ENCODE results near the gene LOXL3. TPM values are rescaled to one million over a fixed set of nuclear protein-coding genes. Genes with fewer than 3 reads are reported as not detected.

Gene LOXL3
- total and polyA plus RNA-seq, 4 donors, result 6.4 to 27.1 (median 17.9) TPM

GRCh38 chr2:74576863-74577229 is 23.1 kb upstream of the LOXL3 start:
- H3K27me3 ChIP-seq (ENCODE audit: control insufficient read depth in 1 of 2, insufficient read depth in 2 of 2, low read length in 1 of 2), result no peaks in the 10 kb centered on the region
- H3K4me3 ChIP-seq (ENCODE audit: low read length in 2 of 2), result no peak overlapping the region
- intact Hi-C loops (cut with DNase I), result no loop called here
- H3K27ac ChIP-seq (ENCODE audit: low read depth in 1 of 2, low read length in 2 of 2), result no peak overlapping the region
- DNase-seq (peak in 1 of 2 donors; percentile 64), ATAC-seq (ENCODE audit: low FRiP score) (peak; percentile 63)
- no peaks in the 10 kb centered on the region for H3K4me1 ChIP-seq (ENCODE audit: control insufficient read depth in 1 of 2, insufficient read depth in 2 of 2, low read length in 2 of 2)
- H3K36me3 ChIP-seq (ENCODE audit: control insufficient read depth in 1 of 2, insufficient read depth in 2 of 2, low read length in 1 of 2), result no peaks in the 10 kb centered on the region
- H3K9me3 ChIP-seq (ENCODE audit: control insufficient read depth, low read length), result no peaks in the 10 kb centered on the region
- WGBS, 2 donors, result 29 to 50% methylated on average over 1 of the region's 1 CpG

GRCh38 chr2:74576211-74576862 is 22.6 kb upstream of the LOXL3 start:
- intact Hi-C loops (cut with DNase I), result no loop called here
- no peaks in the 10 kb centered on the region for H3K27me3 ChIP-seq (ENCODE audit: control insufficient read depth in 1 of 2, insufficient read depth in 2 of 2, low read length in 1 of 2)
- H3K27ac ChIP-seq (ENCODE audit: low read depth in 1 of 2, low read length in 2 of 2), result no peak overlapping the region
- no peaks in the 10 kb centered on the region for H3K4me1 ChIP-seq (ENCODE audit: control insufficient read depth in 1 of 2, insufficient read depth in 2 of 2, low read length in 2 of 2)
- no peak overlapping the region for H3K4me3 ChIP-seq (ENCODE audit: low read length in 2 of 2)
- no peaks in the 10 kb centered on the region for H3K36me3 ChIP-seq (ENCODE audit: control insufficient read depth in 1 of 2, insufficient read depth in 2 of 2, low read length in 1 of 2)
- H3K9me3 ChIP-seq (ENCODE audit: control insufficient read depth, low read length), result no peaks in the 10 kb centered on the region
- ATAC-seq (ENCODE audit: low FRiP score), result no peak
- no peak for DNase-seq
- 71 to 73% methylated on average over 7 of the region's 7 CpGs for WGBS, 2 donors

GRCh38 chr2:74575320-74575719 is 21.6 kb upstream of the LOXL3 start:
- H3K36me3 ChIP-seq (ENCODE audit: control insufficient read depth in 1 of 2, insufficient read depth in 2 of 2, low read length in 1 of 2), result no peaks in the 10 kb centered on the region
- H3K4me1 ChIP-seq (ENCODE audit: control insufficient read depth in 1 of 2, insufficient read depth in 2 of 2, low read length in 2 of 2), result no peaks in the 10 kb centered on the region
- H3K4me3 ChIP-seq (ENCODE audit: low read length in 2 of 2), result no peak overlapping the region
- WGBS, 2 donors, result 89% methylated on average over 4 of the region's 4 CpGs
- H3K27me3 ChIP-seq (ENCODE audit: control insufficient read depth in 1 of 2, insufficient read depth in 2 of 2, low read length in 1 of 2), result no peaks in the 10 kb centered on the region
- intact Hi-C loops (cut with DNase I), result no loop called here
- no peak for DNase-seq
- no peaks in the 10 kb centered on the region for H3K9me3 ChIP-seq (ENCODE audit: control insufficient read depth, low read length)
- no peak for ATAC-seq (ENCODE audit: low FRiP score)
- H3K27ac ChIP-seq (ENCODE audit: low read depth in 1 of 2, low read length in 2 of 2), result no peak overlapping the region

GRCh38 chr2:74573747-74574562 is 20.2 kb upstream of the LOXL3 start:
- Histone ChIP-seq H3K4me3 (ENCODE audit: low read length in 2 of 2) (no peak overlapping the region), H3K4me1 (ENCODE audit: control insufficient read depth in 1 of 2, insufficient read depth in 2 of 2, low read length in 2 of 2) (no peaks in the 10 kb centered on the region), H3K27ac (ENCODE audit: low read depth in 1 of 2, low read length in 2 of 2) (no peak overlapping the region), H3K27me3 (ENCODE audit: control insufficient read depth in 1 of 2, insufficient read depth in 2 of 2, low read length in 1 of 2) (no peaks in the 10 kb centered on the region), H3K36me3 (ENCODE audit: control insufficient read depth in 1 of 2, insufficient read depth in 2 of 2, low read length in 1 of 2) (no peaks in the 10 kb centered on the region), H3K9me3 (ENCODE audit: control insufficient read depth, low read length) (no peaks in the 10 kb centered on the region)
- ATAC-seq (ENCODE audit: low FRiP score) (no peak), DNase-seq (no peak)
- intact Hi-C loops (cut with DNase I), result no loop called here
- WGBS, 2 donors, result 56 to 60% methylated on average over 7 of the region's 7 CpGs

GRCh38 chr2:74572178-74572925 is 18.6 kb upstream of the LOXL3 start:
- Histone ChIP-seq H3K27me3 (ENCODE audit: control insufficient read depth in 1 of 2, insufficient read depth in 2 of 2, low read length in 1 of 2) (no peaks in the 10 kb centered on the region), H3K9me3 (ENCODE audit: control insufficient read depth, low read length) (no peaks in the 10 kb centered on the region), H3K36me3 (ENCODE audit: control insufficient read depth in 1 of 2, insufficient read depth in 2 of 2, low read length in 1 of 2) (no peaks in the 10 kb centered on the region), H3K27ac (ENCODE audit: low read depth in 1 of 2, low read length in 2 of 2) (no peak overlapping the region), H3K4me3 (ENCODE audit: low read length in 2 of 2) (no peak overlapping the region), H3K4me1 (ENCODE audit: control insufficient read depth in 1 of 2, insufficient read depth in 2 of 2, low read length in 2 of 2) (no peaks in the 10 kb centered on the region)
- WGBS, 2 donors, result 69 to 71% methylated on average over 3 of the region's 3 CpGs
- ATAC-seq (ENCODE audit: low FRiP score), result no peak
- no peak for DNase-seq
- intact Hi-C loops (cut with DNase I), result no loop called here

- Histone ChIP-seq H3K36me3 (ENCODE audit: control insufficient read depth in 1 of 2, insufficient read depth in 2 of 2, low read length in 1 of 2) (no peaks in the 10 kb centered on the region), H3K27me3 (ENCODE audit: control insufficient read depth in 1 of 2, insufficient read depth in 2 of 2, low read length in 1 of 2) (no peaks in the 10 kb centered on the region), H3K9me3 (ENCODE audit: control insufficient read depth, low read length) (no peaks in the 10 kb centered on the region), H3K4me1 (ENCODE audit: control insufficient read depth in 1 of 2, insufficient read depth in 2 of 2, low read length in 2 of 2) (peaks cover 0 to 2% of the 10 kb centered on the region in 2 donors), H3K4me3 (ENCODE audit: low read length in 2 of 2) (no peak overlapping the region), H3K27ac (ENCODE audit: low read depth in 1 of 2, low read length in 2 of 2) (no peak overlapping the region)
- DNase-seq (no peak), ATAC-seq (ENCODE audit: low FRiP score) (no peak)
- intact Hi-C loops (cut with DNase I), result no loop called here
- 85% methylated on average over 1 of the region's 1 CpG for WGBS, 2 donors
These were observed 17.3 kb upstream of the LOXL3 start for GRCh38 chr2:74571058-74571457.

- peaks cover 0 to 2% of the 10 kb centered on the region in 2 donors for H3K4me1 ChIP-seq (ENCODE audit: control insufficient read depth in 1 of 2, insufficient read depth in 2 of 2, low read length in 2 of 2)
- no peak overlapping the region for H3K4me3 ChIP-seq (ENCODE audit: low read length in 2 of 2)
- no peaks in the 10 kb centered on the region for H3K27me3 ChIP-seq (ENCODE audit: control insufficient read depth in 1 of 2, insufficient read depth in 2 of 2, low read length in 1 of 2)
- H3K9me3 ChIP-seq (ENCODE audit: control insufficient read depth, low read length), result no peaks in the 10 kb centered on the region
- intact Hi-C loops (cut with DNase I), result no loop called here
- H3K27ac ChIP-seq (ENCODE audit: low read depth in 1 of 2, low read length in 2 of 2), result no peak overlapping the region
- H3K36me3 ChIP-seq (ENCODE audit: control insufficient read depth in 1 of 2, insufficient read depth in 2 of 2, low read length in 1 of 2), result no peaks in the 10 kb centered on the region
- DNase-seq (no peak), ATAC-seq (ENCODE audit: low FRiP score) (no peak)
- 78 to 92% methylated on average over 1 of the region's 1 CpG for WGBS, 2 donors
These were observed 15.9 kb upstream of the LOXL3 start for GRCh38 chr2:74569686-74570085.

GRCh38 chr2:74567881-74568280 is 14.1 kb upstream of the LOXL3 start:
- H3K4me1 ChIP-seq (ENCODE audit: control insufficient read depth in 1 of 2, insufficient read depth in 2 of 2, low read length in 2 of 2), result peaks cover 0 to 2% of the 10 kb centered on the region in 2 donors
- intact Hi-C loops (cut with DNase I), result no loop called here
- no peak overlapping the region for H3K4me3 ChIP-seq (ENCODE audit: low read length in 2 of 2)
- H3K9me3 ChIP-seq (ENCODE audit: control insufficient read depth, low read length), result no peaks in the 10 kb centered on the region
- no peaks in the 10 kb centered on the region for H3K27me3 ChIP-seq (ENCODE audit: control insufficient read depth in 1 of 2, insufficient read depth in 2 of 2, low read length in 1 of 2)
- no peak for ATAC-seq (ENCODE audit: low FRiP score)
- no peaks in the 10 kb centered on the region for H3K36me3 ChIP-seq (ENCODE audit: control insufficient read depth in 1 of 2, insufficient read depth in 2 of 2, low read length in 1 of 2)
- no peak for DNase-seq
- 46 to 52% methylated on average over 5 of the region's 5 CpGs for WGBS, 2 donors
- H3K27ac ChIP-seq (ENCODE audit: low read depth in 1 of 2, low read length in 2 of 2), result no peak overlapping the region

All from aorta (tissue), 5 donors.